A673 (cell line): Measurements from ENCODE around the gene TMEM138.

Source experiments
- EZH2 ChIP-seq: fragments of 200-600 bp; sonication (generic); IDR thresholded peaks from 2 replicates; pipeline ENCODE4 v1.6.1; 2017; ENCODE audit warnings: borderline replicate concordance, low read depth, mild to moderate bottlenecking, mixed read lengths, antibody characterized with exemption, low read length; ENCODE audit not compliant: poor library complexity, severe bottlenecking
- TF ChIP-seq, protein P1 (sequence below): fragments of 300-800, 200-600 bp; sonication (generic); conservative IDR thresholded peaks from 2 replicates; pipeline ENCODE4 v1.5.1; 2017; ENCODE audit warnings: low read depth, mild to moderate bottlenecking, antibody characterized with exemption, low read length, moderate library complexity, mixed read lengths

DNA sequence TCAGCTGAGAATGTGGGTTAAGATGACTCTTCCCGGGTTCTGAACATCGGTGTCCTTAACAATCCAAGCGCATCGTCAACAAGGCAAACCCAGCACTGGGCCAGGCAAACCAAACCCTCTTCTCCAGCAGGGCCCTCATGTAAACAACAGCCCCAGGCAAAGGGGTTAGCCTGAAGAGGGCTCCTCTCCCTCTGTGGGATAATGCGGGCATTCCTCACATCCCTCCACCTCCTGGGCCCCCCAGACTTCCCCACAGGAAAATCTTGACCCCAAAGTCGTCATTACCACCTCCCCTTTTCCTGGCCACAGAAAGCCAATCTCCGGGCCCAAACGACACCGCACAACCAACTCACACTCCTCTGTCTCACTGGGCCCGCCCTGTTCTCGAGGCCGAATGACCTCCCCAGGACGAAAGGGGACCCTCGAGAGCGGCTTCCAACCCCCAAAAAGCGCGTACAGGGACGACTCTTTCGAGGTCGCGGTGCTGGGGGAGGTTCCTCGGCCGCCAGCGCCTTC lies 29.8 kb upstream of the TMEM138 start:
- TF ChIP-seq, protein P1, sequence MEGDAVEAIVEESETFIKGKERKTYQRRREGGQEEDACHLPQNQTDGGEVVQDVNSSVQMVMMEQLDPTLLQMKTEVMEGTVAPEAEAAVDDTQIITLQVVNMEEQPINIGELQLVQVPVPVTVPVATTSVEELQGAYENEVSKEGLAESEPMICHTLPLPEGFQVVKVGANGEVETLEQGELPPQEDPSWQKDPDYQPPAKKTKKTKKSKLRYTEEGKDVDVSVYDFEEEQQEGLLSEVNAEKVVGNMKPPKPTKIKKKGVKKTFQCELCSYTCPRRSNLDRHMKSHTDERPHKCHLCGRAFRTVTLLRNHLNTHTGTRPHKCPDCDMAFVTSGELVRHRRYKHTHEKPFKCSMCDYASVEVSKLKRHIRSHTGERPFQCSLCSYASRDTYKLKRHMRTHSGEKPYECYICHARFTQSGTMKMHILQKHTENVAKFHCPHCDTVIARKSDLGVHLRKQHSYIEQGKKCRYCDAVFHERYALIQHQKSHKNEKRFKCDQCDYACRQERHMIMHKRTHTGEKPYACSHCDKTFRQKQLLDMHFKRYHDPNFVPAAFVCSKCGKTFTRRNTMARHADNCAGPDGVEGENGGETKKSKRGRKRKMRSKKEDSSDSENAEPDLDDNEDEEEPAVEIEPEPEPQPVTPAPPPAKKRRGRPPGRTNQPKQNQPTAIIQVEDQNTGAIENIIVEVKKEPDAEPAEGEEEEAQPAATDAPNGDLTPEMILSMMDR, result no peak
- no peak for TF ChIP-seq EZH2
